WTC11 (cell line): ENCODE results near the gene CCDC190. TPM values are rescaled to one million over a fixed set of nuclear protein-coding genes. Genes with fewer than 3 reads are reported as not detected.

ENCODE experiments used
- ATAC-seq: fragments of 200-7000 bp; cut with Tn5 transposase; 2 replicates; pipeline ENCODE4 v1.10.0; 2021; ENCODE audit warnings: mild to moderate bottlenecking, moderate library complexity
- CTCF ChIA-PET: fragments of 300-600 bp; sonication (Branson Sonifier 250); formaldehyde crosslinking; loops from one replicate; lab custom pipeline; 2021; ENCODE audit warnings: antibody characterized with exemption; lab: Charles Lee
- POLR2A ChIA-PET: fragments of 350-600 bp; sonication (Branson Sonifier 250); formaldehyde crosslinking; loops from one replicate; lab custom pipeline; 2021; ENCODE audit warnings: antibody characterized with exemption; lab: Charles Lee
- DNase-seq: peaks from one replicate; pipeline ENCODE4 v3.0.0; 2021; ENCODE audit warnings: low spot score
- H3K27ac Mint-ChIP-seq: 2 replicates; pipeline ENCODE4 v1.8.0; 2021; ENCODE audit warnings: mixed read lengths
- H3K27me3 Mint-ChIP-seq: 2 replicates; pipeline ENCODE4 v1.8.0; 2021; ENCODE audit warnings: low read depth, mild to moderate bottlenecking, moderate library complexity, mixed read lengths
- H3K36me3 Mint-ChIP-seq: 2 replicates; pipeline ENCODE4 v1.8.0; 2021; ENCODE audit warnings: mixed read lengths
- H3K4me1 Mint-ChIP-seq: 2 replicates; pipeline ENCODE4 v1.8.0; 2022; ENCODE audit warnings: mixed read lengths
- H3K4me3 Mint-ChIP-seq: 2 replicates; pipeline ENCODE4 v1.8.0; 2021; ENCODE audit warnings: mild to moderate bottlenecking, moderate library complexity, mixed read lengths
- H3K9me3 Mint-ChIP-seq: 2 replicates; pipeline ENCODE4 v1.8.0; 2021; ENCODE audit warnings: mixed read lengths
- ARID4B ChIP-seq: sonication (generic); formaldehyde crosslinking; IDR thresholded peaks from 2 replicates; pipeline ENCODE4 v1.8.0; 2023; ENCODE audit warnings: missing genetic modification reagents, mild to moderate bottlenecking, borderline replicate concordance
- ATF2 ChIP-seq: sonication (generic); formaldehyde crosslinking; IDR thresholded peaks from 2 replicates; pipeline ENCODE4 v1.8.1; 2022; ENCODE audit warnings: low read depth, missing genetic modification reagents, borderline replicate concordance
- CTCF ChIP-seq: fragments of 200-600 bp; IDR thresholded peaks from 2 replicates; pipeline ENCODE4 v1.8.0; 2022; ENCODE audit warnings: antibody characterized with exemption
- E2F4 ChIP-seq: sonication (generic); formaldehyde crosslinking; IDR thresholded peaks from 2 replicates; pipeline ENCODE4 v1.8.1; 2022; ENCODE audit warnings: low read depth, mild to moderate bottlenecking, moderate library complexity, missing genetic modification reagents, borderline replicate concordance
- GABPB1 ChIP-seq: sonication (generic); formaldehyde crosslinking; IDR thresholded peaks from 2 replicates; pipeline ENCODE4 v1.8.1; 2023; ENCODE audit warnings: mild to moderate bottlenecking, missing genetic modification reagents
- GRHL2 ChIP-seq: fragments of 250-450 bp; sonication (Bioruptor Pico); IDR thresholded peaks from 2 replicates; pipeline ENCODE4 v1.8.0; 2022; ENCODE audit warnings: mild to moderate bottlenecking, moderate library complexity; ENCODE audit not compliant: insufficient replicate concordance, severe bottlenecking
- HMGA2 ChIP-seq: fragments of 250-450 bp; sonication (Bioruptor Pico); IDR thresholded peaks from 2 replicates; pipeline ENCODE4 v1.4.0; 2021; ENCODE audit warnings: mild to moderate bottlenecking, moderate library complexity
- IRF1 ChIP-seq: sonication (generic); formaldehyde crosslinking; IDR thresholded peaks from 2 replicates; pipeline ENCODE4 v1.8.0; 2023; ENCODE audit warnings: missing genetic modification reagents
- JAZF1 ChIP-seq: fragments of 250-450 bp; sonication (Bioruptor Pico); IDR thresholded peaks from 2 replicates; pipeline ENCODE4 v1.9.0; 2021; ENCODE audit warnings: moderate library complexity, mild to moderate bottlenecking, inconsistent platforms
- JUN ChIP-seq: sonication (generic); formaldehyde crosslinking; IDR thresholded peaks from 2 replicates; pipeline ENCODE4 v1.8.0; 2023; ENCODE audit warnings: mild to moderate bottlenecking, missing genetic modification reagents
- SOX15 ChIP-seq: fragments of 250-450 bp; sonication (Bioruptor Pico); IDR thresholded peaks from 2 replicates; pipeline ENCODE4 v1.9.0; 2021; ENCODE audit warnings: mild to moderate bottlenecking
- TEAD1 ChIP-seq: sonication (generic); formaldehyde crosslinking; IDR thresholded peaks from 2 replicates; pipeline ENCODE4 v1.8.0; 2022; ENCODE audit warnings: mild to moderate bottlenecking, missing genetic modification reagents
- USF2 ChIP-seq: sonication (generic); formaldehyde crosslinking; IDR thresholded peaks from 2 replicates; pipeline ENCODE4 v1.8.1; 2023; ENCODE audit warnings: mild to moderate bottlenecking, missing genetic modification reagents, moderate library complexity
- ZBTB21 ChIP-seq: sonication (generic); formaldehyde crosslinking; IDR thresholded peaks from 2 replicates; pipeline ENCODE4 v1.8.1; 2023; ENCODE audit warnings: mild to moderate bottlenecking, missing genetic modification reagents, borderline replicate concordance
- ZNF232 ChIP-seq: sonication (generic); formaldehyde crosslinking; IDR thresholded peaks from 2 replicates; pipeline ENCODE4 v1.8.0; 2022; ENCODE audit warnings: mild to moderate bottlenecking, missing genetic modification reagents
- ZNF263 ChIP-seq: sonication (generic); formaldehyde crosslinking; IDR thresholded peaks from 2 replicates; pipeline ENCODE4 v1.8.1; 2022; ENCODE audit warnings: low read depth, mild to moderate bottlenecking, moderate library complexity, missing genetic modification reagents
- ZNF425 ChIP-seq: fragments of 250-450 bp; sonication (Bioruptor Pico); conservative IDR thresholded peaks from 2 replicates; pipeline ENCODE4 v1.9.0; 2021; ENCODE audit warnings: mild to moderate bottlenecking
- total RNA-seq: library from RNA; stranded (reverse); gene quantifications from 3 replicates; pipeline ENCODE4 v1.2.3, GENCODE V29; 2021

The CCDC190 gene
- total RNA-seq, 1 experiment from 2014 or later: not detected

GRCh38 chr1:162855461-162856150 is 5.4 kb downstream of the CCDC190 start:
- Mint-ChIP-seq H3K4me1 (no peaks in the 10 kb centered on the region), H3K36me3 (no peaks in the 10 kb centered on the region), H3K4me3 (no peak overlapping the region), H3K27ac (no peak overlapping the region), H3K27me3 (no peaks in the 10 kb centered on the region), H3K9me3 (peaks cover 8% of the 10 kb centered on the region)
- TF ChIP-seq JAZF1 (CRISPR knock-in tag) (no peak), ARID4B (CRISPR knock-in tag) (no peak), ZBTB21 (no peak), ATF2 (CRISPR knock-in tag) (no peak), GABPB1 (CRISPR knock-in tag) (no peak), HMGA2 (CRISPR knock-in tag) (no peak)
- DNase-seq: no peak
- ATAC-seq: no peak
- ChIA-PET CTCF (no interaction called here), POLR2A (no interaction called here)

GRCh38 chr1:162854245-162854882 is 6.6 kb downstream of the CCDC190 start:
- POLR2A ChIA-PET: no interaction called here
- no peaks in the 10 kb centered on the region for H3K4me1 Mint-ChIP-seq
- DNase-seq: peak; percentile 60
- H3K36me3 Mint-ChIP-seq: no peaks in the 10 kb centered on the region
- CTCF ChIA-PET: interaction anchor here (0.5 to 1.8 kb wide), 13 partner anchors 9 to 1274 kb away, joined by 3 to 17 read pairs (median 5); partner anchors contain the start of gene RGS4
- TF ChIP-seq CTCF (peak; percentile 41), IRF1 (CRISPR knock-in tag) (no peak)
- no peak overlapping the region for H3K4me3 Mint-ChIP-seq
- H3K27ac Mint-ChIP-seq: no peak overlapping the region
- peaks cover 8% of the 10 kb centered on the region for H3K9me3 Mint-ChIP-seq
- H3K27me3 Mint-ChIP-seq: no peaks in the 10 kb centered on the region
- ATAC-seq: peak; percentile 82

- no peak for DNase-seq
- Mint-ChIP-seq H3K27me3 (no peaks in the 10 kb centered on the region; the same call in 1 of the 2 replicates), H3K27ac (no peak overlapping the region), H3K36me3 (no peaks in the 10 kb centered on the region), H3K9me3 (peaks cover 8% of the 10 kb centered on the region), H3K4me3 (no peak overlapping the region), H3K4me1 (no peaks in the 10 kb centered on the region)
- ChIA-PET CTCF (interaction anchor here (0.6 kb wide), 3 partner anchors 13 to 877 kb away, joined by 3 to 4 read pairs (median 3); no protein-coding TSS in a partner anchor), POLR2A (no interaction called here)
- no peak for ATAC-seq
- TF ChIP-seq ZNF425 (CRISPR knock-in tag): no peak
- no peak for TF ChIP-seq JAZF1 (CRISPR knock-in tag)
- TF ChIP-seq USF2 (CRISPR knock-in tag): no peak
- no peak for TF ChIP-seq GRHL2
- TF ChIP-seq ZNF263: no peak
- TF ChIP-seq ZNF232 (CRISPR knock-in tag): no peak
- TF ChIP-seq E2F4 (CRISPR knock-in tag): no peak
- TF ChIP-seq SOX15 (CRISPR knock-in tag): no peak
- TF ChIP-seq TEAD1 (CRISPR knock-in tag): no peak
- no peak for TF ChIP-seq JUN (CRISPR knock-in tag)
These were observed 9.6 kb downstream of the CCDC190 start for GRCh38 chr1:162851341-162851740.
